Lower leg skin (tissue), 4 donors: ENCODE measurements around the gene COPG1. TPM values are rescaled to one million over a fixed set of nuclear protein-coding genes. Genes with fewer than 3 reads are reported as not detected.

Source experiments
- DNase-seq, 2 donors: peaks; one replicate each; pipeline ENCODE4 v3.0.0-alpha.2; 2019; ENCODE audit warnings: low spot score in 2 of 2
- H3K4me3 ChIP-seq: fragments of 200-600 bp; sonication (generic); 2 replicates; pipeline ENCODE4 v1.5.1; 2017; ENCODE audit warnings: mild to moderate bottlenecking, low read depth; ENCODE audit not compliant: poor library complexity, severe bottlenecking
- CTCF ChIP-seq, 3 donors: fragments of 450-650 bp; IDR thresholded peaks; one replicate each; pipeline ENCODE4 v1.5.1; 2016; ENCODE audit warnings: antibody characterized with exemption in 3 of 3, mild to moderate bottlenecking in 3 of 3, moderate library complexity in 2 of 3
- POLR2A ChIP-seq, 2 donors: fragments of 450-650 bp; IDR thresholded peaks; one replicate each; pipeline ENCODE4 v1.6.1; 2016 to 2017; ENCODE audit warnings: antibody characterized with exemption in 2 of 2, mild to moderate bottlenecking in 1 of 2, moderate library complexity in 1 of 2
- WGBS, 2 donors: methylation state at CpG; one replicate each; pipeline ENCODE4 v1.1.5; 2018; 5-methylcytosine and 5-hydroxymethylcytosine counted together
- intact Hi-C: fragments of 100-400 bp; cut with DNase I; formaldehyde crosslinking; loops from one replicate; pipeline ENCODE4 v1.15.0; 2023; ENCODE audit warnings: low total_unique reads
- total RNA-seq, 4 donors: library from RNA; depleted of rRNA; stranded (reverse); fragments of >200 nt; gene quantifications; one replicate each; pipeline ENCODE4 v1.1.0, GENCODE V29; 2016

Gene COPG1
- total RNA-seq, 4 donors from 2014 or later: 69.2 to 95.2 (median 79.8) TPM

- TF ChIP-seq POLR2A (IDR thresholded peaks at IDR 0.05): no peak
- no peak for TF ChIP-seq CTCF (IDR thresholded peaks at IDR 0.05)
- intact Hi-C loops: no loop called here
- WGBS, 2 donors: 70 to 74% methylated on average over 6 of the region's 6 CpGs
- DNase-seq: no peak
- no peak overlapping the region for H3K4me3 ChIP-seq
Observed at GRCh38 chr3:129289201-129289921, 40.0 kb downstream of the COPG1 start.

- intact Hi-C loops: no loop called here
- H3K4me3 ChIP-seq: no peak overlapping the region
- no peak for TF ChIP-seq POLR2A (IDR thresholded peaks at IDR 0.05)
- no peak for TF ChIP-seq CTCF (IDR thresholded peaks at IDR 0.05)
- no peak for DNase-seq
- WGBS, 2 donors: 48 to 53% methylated on average over 4 of the region's 4 CpGs
Observed at GRCh38 chr3:129291236-129291886, 42.0 kb downstream of the COPG1 start.

GRCh38 chr3:129295286-129295685 is 45.9 kb downstream of the COPG1 start:
- TF ChIP-seq CTCF (IDR thresholded peaks at IDR 0.05) (no peak), POLR2A (IDR thresholded peaks at IDR 0.05) (no peak)
- intact Hi-C loops: no loop called here
- H3K4me3 ChIP-seq: no peak overlapping the region
- WGBS, 2 donors: 92% methylated on average over 5 of the region's 5 CpGs
- no peak for DNase-seq

- WGBS, 2 donors: 78 to 85% methylated on average over 3 of the region's 3 CpGs
- no peak for TF ChIP-seq POLR2A (IDR thresholded peaks at IDR 0.05)
- TF ChIP-seq CTCF (IDR thresholded peaks at IDR 0.05): no peak
- intact Hi-C loops: no loop called here
- no peak for DNase-seq
- H3K4me3 ChIP-seq: no peak overlapping the region
Observed at GRCh38 chr3:129304146-129304961, 54.9 kb downstream of the COPG1 start.

- intact Hi-C loops: no loop called here
- WGBS, 2 donors: 83 to 91% methylated on average over 1 of the region's 1 CpG
- no peak overlapping the region for H3K4me3 ChIP-seq
- peak in 1 of 2 donors; percentile 70 for DNase-seq
- no peak for TF ChIP-seq POLR2A (IDR thresholded peaks at IDR 0.05)
- TF ChIP-seq CTCF (IDR thresholded peaks at IDR 0.05): no peak
Observed at GRCh38 chr3:129304962-129305222, 55.5 kb downstream of the COPG1 start.
